Spleen (tissue), 11 donors: ENCODE results near the gene SNAP29. TPM values are rescaled to one million over a fixed set of nuclear protein-coding genes. Genes with fewer than 3 reads are reported as not detected.
"Not testable (repeated sequence)": the region's sequence is repeated elsewhere in the genome, so short reads cannot be mapped to it uniquely, and the experiment has no call there.

Source experiments
- DNase-seq: peaks from one replicate; pipeline ENCODE4 v3.0.0-alpha.2; 2020
- H3K27ac ChIP-seq, 8 donors: fragments of 200-600 bp; sonication (generic) in 7 of 8; 1 replicate in 4 of 8; 2 replicates in 4 of 8; pipeline versions ENCODE4 v1.5.0 to v1.8.0; 2016 to 2021; ENCODE audit warnings: inconsistent platforms in 4 of 8, mild to moderate bottlenecking in 4 of 8, moderate library complexity in 1 of 8
- H3K27me3 ChIP-seq, 7 donors: fragments of 200-600 bp; sonication (generic) in 6 of 7; replicated peaks in 1 of 7; 1 replicate in 4 of 7; 2 replicates in 3 of 7; pipeline versions ENCODE4 v1.5.0 to v1.8.0; 2016 to 2021; ENCODE audit warnings: inconsistent platforms in 3 of 7, mild to moderate bottlenecking in 1 of 7
- H3K36me3 ChIP-seq, 6 donors: fragments of 200-600 bp; sonication (generic) in 5 of 6; 1 replicate in 4 of 6; 2 replicates in 2 of 6; pipeline versions ENCODE4 v1.5.0 to v1.8.0; 2016 to 2021; ENCODE audit warnings: inconsistent platforms in 2 of 6
- H3K4me1 ChIP-seq, 6 donors: fragments of 200-600 bp; sonication (generic) in 5 of 6; 1 replicate in 3 of 6; 2 replicates in 3 of 6; pipeline versions ENCODE4 v1.5.0 to v1.8.0; 2016 to 2021; ENCODE audit warnings: inconsistent platforms in 3 of 6
- H3K4me3 ChIP-seq, 8 donors: fragments of 200-600 bp; sonication (generic) in 7 of 8; 1 replicate in 4 of 8; 2 replicates in 4 of 8; pipeline versions ENCODE4 v1.5.0 to v1.8.0; 2016 to 2021; ENCODE audit warnings: inconsistent platforms in 4 of 8, mild to moderate bottlenecking in 4 of 8, moderate library complexity in 2 of 8
- H3K9me3 ChIP-seq, 8 donors: fragments of 200-600 bp; sonication (generic) in 7 of 8; 1 replicate in 4 of 8; 2 replicates in 4 of 8; pipeline versions ENCODE4 v1.5.0 to v1.8.0; 2016 to 2021; ENCODE audit warnings: inconsistent platforms in 4 of 8
- POLR2A ChIP-seq, 3 donors: fragments of 450-650 bp; IDR thresholded peaks; one replicate each; pipeline ENCODE4 v1.5.1; 2017; ENCODE audit warnings: antibody characterized with exemption in 3 of 3, mild to moderate bottlenecking in 1 of 3
- POLR2AphosphoS5 ChIP-seq, 3 donors: sonication (generic); formaldehyde crosslinking; IDR thresholded peaks; one replicate each; pipeline ENCODE4 v1.5.1; 2017; ENCODE audit warnings: antibody characterized with exemption in 3 of 3
- WGBS, 5 donors: extraction: QIAGEN DNeasy Blood & Tissue Kit in 3 of 5; methylation state at CpG; one replicate each; pipeline versions ENCODE4 v1.1.5 to v1.1.7; 2013 to 2018; 5-methylcytosine and 5-hydroxymethylcytosine counted together
- intact Hi-C: fragments of 100-400 bp; cut with DNase I; formaldehyde crosslinking; loops from one replicate; pipeline ENCODE4 v1.15.0; 2023; ENCODE audit warnings: low total_unique reads
- polyA plus RNA-seq, 3 donors: library from polyadenylated mRNA; stranded (reverse); fragments of 200-250 nt; gene quantifications; one replicate each; pipeline ENCODE4 v1.2.1, GENCODE V29; 2013
- total RNA-seq, 7 donors: library from RNA; depleted of rRNA in 3 of 7; stranded (reverse); fragments of >200 nt in 3 of 7; fragmentation: NEBNext Ultra II Directional in 4 of 7; extraction: Animal tissue kit (Norgen Biotek cat#: 25700) in 4 of 7; gene quantifications; one replicate each; pipeline versions ENCODE4 v1.1.0 to v1.2.1, GENCODE V29; 2016 to 2021
- TF ChIP-seq, protein P1 (sequence below), 11 experiments: fragments of 200-600 bp in 7 of 11; fragments of 450-650 bp in 4 of 11; sonication (generic) in 4 of 11; IDR thresholded peaks in 8 of 11; conservative IDR thresholded peaks in 3 of 11; 1 replicate in 7 of 11; 2 replicates in 4 of 11; pipeline versions ENCODE4 v1.4.0 to v1.8.0; 2016 to 2021; ENCODE audit warnings: antibody characterized with exemption in 11 of 11, inconsistent platforms in 4 of 11, mild to moderate bottlenecking in 1 of 11
- donor health status: healthy with polysubstance abuse.
- donor health status: DM: no; HTN: no; CAD: no; lungs with moderate emphysema.
- donor health status: DM: no; HTN: no; CAD: no.
- donor health status: Bipolar disorder and iron deficiency.
- donor health status: healthy.
- donor health status: DM: no; HTN: no; CAD: no.
- donor health status: DM: yes; HTN: yes; CAD: no.

The SNAP29 gene
- total and polyA plus RNA-seq, 10 donors: 13.7 to 33.5 (median 23.8) TPM

DNA sequence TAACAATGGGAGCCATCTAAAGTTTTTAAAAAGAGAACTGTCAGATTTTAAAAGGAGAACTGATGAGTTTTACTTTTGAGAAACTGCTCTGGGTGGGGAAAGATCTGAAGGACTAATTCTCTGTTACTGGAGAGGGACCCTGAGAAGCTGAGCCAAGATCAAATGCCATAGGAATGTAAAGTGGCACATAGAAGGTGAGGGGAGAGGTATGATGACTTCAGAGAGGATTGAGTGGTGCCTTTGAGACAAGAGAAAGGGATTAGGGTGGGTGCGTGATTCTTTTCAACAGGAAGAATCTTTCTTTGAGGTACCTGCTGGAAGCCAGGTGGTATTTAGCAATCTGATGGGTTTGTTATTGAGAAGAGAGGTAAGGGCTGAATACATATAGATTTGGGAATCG lies 67.4 kb downstream of the SNAP29 start:
- no peak for DNase-seq
- intact Hi-C loops: no loop called here
- Histone ChIP-seq H3K9me3 (no peaks in the 10 kb centered on the region), H3K27me3 (no peaks in the 10 kb centered on the region), H3K4me1 (peaks cover 25 to 99% (median 78%) of the 10 kb centered on the region in 6 donors), H3K36me3 (peaks cover 0 to 19% (median 0%) of the 10 kb centered on the region in 6 donors), H3K27ac (peak overlapping the region in 1 of 8 donors; percentile 13), H3K4me3 (no peak overlapping the region)
- 90 to 94% (median 93%) methylated on average over 2 of the region's 2 CpGs for WGBS, 5 donors
- no peak for TF ChIP-seq POLR2AphosphoS5 (IDR thresholded peaks at IDR 0.05)
- no peak for TF ChIP-seq POLR2A (IDR thresholded peaks at IDR 0.05)
- TF ChIP-seq, protein P1, sequence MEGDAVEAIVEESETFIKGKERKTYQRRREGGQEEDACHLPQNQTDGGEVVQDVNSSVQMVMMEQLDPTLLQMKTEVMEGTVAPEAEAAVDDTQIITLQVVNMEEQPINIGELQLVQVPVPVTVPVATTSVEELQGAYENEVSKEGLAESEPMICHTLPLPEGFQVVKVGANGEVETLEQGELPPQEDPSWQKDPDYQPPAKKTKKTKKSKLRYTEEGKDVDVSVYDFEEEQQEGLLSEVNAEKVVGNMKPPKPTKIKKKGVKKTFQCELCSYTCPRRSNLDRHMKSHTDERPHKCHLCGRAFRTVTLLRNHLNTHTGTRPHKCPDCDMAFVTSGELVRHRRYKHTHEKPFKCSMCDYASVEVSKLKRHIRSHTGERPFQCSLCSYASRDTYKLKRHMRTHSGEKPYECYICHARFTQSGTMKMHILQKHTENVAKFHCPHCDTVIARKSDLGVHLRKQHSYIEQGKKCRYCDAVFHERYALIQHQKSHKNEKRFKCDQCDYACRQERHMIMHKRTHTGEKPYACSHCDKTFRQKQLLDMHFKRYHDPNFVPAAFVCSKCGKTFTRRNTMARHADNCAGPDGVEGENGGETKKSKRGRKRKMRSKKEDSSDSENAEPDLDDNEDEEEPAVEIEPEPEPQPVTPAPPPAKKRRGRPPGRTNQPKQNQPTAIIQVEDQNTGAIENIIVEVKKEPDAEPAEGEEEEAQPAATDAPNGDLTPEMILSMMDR (IDR thresholded peaks at IDR 0.05 in 8 of 11, conservative IDR thresholded peaks at IDR 0.05 in 3 of 11): no peak

DNA sequence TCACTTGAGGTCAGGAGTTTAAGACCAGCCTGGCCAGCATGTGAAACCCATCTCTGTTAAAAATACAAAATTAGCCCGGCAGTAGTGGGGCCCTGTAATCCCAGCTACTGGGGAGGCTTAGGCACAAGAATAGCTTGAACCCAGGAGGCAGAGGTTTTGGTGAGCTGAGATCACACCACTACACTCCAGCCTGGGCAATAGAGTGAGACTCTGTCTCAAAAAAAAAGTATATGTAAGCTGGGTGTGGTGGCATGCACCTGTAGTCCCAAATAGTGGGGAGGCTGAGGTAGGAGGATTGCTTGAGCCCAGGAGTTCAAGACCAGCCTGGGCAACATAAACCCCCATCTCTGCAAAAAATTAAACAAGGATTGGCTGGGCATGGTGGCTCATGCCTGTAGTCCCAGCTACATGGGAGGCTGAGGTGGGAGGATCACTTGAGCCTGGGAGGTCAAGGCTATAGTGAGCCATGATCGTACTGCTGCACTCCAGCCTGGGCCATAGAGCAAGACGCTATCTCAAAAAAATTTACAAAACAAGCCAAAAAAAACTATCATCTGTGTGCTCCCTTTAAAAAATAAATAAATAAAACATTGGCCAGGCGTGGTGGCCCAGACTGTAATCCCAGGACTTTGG lies 69.2 kb downstream of the SNAP29 start:
- Histone ChIP-seq H3K27ac (no peak overlapping the region), H3K4me3 (no peak overlapping the region), H3K9me3 (no peaks in the 10 kb centered on the region), H3K36me3 (peaks cover 0 to 21% (median 0%) of the 10 kb centered on the region in 6 donors), H3K4me1 (peaks cover 13 to 99% (median 77%) of the 10 kb centered on the region in 6 donors), H3K27me3 (no peaks in the 10 kb centered on the region)
- no peak for TF ChIP-seq POLR2A (IDR thresholded peaks at IDR 0.05)
- TF ChIP-seq POLR2AphosphoS5 (IDR thresholded peaks at IDR 0.05): no peak
- TF ChIP-seq, protein P1 (IDR thresholded peaks at IDR 0.05 in 8 of 11, conservative IDR thresholded peaks at IDR 0.05 in 3 of 11): no peak
- WGBS, 5 donors: 85 to 89% (median 89%) methylated on average over 4 of the region's 4 CpGs
- intact Hi-C loops: no loop called here
- no peak for DNase-seq

DNA sequence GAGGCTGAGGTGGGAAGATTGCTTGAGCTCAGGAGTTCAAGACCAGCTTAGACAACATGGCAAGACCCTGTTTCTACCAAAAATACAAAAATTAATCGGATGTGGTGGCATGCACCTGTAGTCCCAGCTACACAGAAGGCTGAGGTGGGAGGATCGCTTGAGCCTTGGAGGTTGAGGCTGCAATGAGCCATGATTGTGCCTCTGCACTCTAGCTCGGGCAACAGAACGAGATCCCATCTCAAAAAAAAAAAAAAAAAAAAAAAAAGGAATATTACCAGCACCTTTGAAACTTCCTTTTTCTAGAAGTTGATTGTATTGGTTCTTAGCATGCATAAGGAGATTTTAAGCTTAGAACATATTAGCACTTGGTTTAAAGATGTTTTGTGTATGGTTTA lies 69.8 kb downstream of the SNAP29 start:
- Histone ChIP-seq H3K27ac (no peak overlapping the region), H3K36me3 (peaks cover 0 to 25% (median under 1%) of the 10 kb centered on the region in 6 donors), H3K4me1 (peaks cover 11 to 99% (median 77%) of the 10 kb centered on the region in 6 donors), H3K4me3 (no peak overlapping the region), H3K27me3 (no peaks in the 10 kb centered on the region), H3K9me3 (no peaks in the 10 kb centered on the region)
- TF ChIP-seq, protein P1 (IDR thresholded peaks at IDR 0.05 in 8 of 11, conservative IDR thresholded peaks at IDR 0.05 in 3 of 11): no peak
- TF ChIP-seq POLR2AphosphoS5 (IDR thresholded peaks at IDR 0.05) (no peak), POLR2A (IDR thresholded peaks at IDR 0.05) (no peak)
- no peak for DNase-seq
- intact Hi-C loops: no loop called here
- WGBS, 5 donors: 85 to 91% (median 89%) methylated on average over 4 of the region's 4 CpGs

DNA sequence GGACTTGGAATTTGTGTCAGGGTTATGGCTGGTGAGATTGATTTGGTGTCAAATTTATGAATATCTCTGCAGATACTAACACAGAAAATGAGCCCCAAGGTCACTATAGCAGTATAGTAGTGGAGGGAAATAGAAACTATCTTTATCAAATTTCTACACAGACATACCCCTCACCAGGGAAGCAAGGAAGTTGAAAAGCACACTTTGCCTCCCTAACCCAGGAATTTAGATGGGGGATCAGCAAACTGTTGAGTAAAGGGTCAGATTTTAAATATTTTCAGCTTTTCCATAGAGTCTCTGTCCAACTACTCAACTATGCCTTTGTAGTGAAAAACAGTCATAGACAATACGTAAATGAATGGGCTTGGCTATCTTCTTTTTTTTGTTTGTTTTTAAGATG lies 71.2 kb downstream of the SNAP29 start:
- intact Hi-C loops: no loop called here
- Histone ChIP-seq H3K27me3 (no peaks in the 10 kb centered on the region), H3K27ac (no peak overlapping the region), H3K4me3 (no peak overlapping the region), H3K36me3 (peaks cover 0 to 29% (median 15%) of the 10 kb centered on the region in 6 donors), H3K9me3 (no peaks in the 10 kb centered on the region), H3K4me1 (peaks cover 10 to 95% (median 67%) of the 10 kb centered on the region in 6 donors)
- WGBS, 5 donors: 93 to 100% (median 98%) methylated on average over 1 of the region's 1 CpG
- no peak for DNase-seq
- TF ChIP-seq POLR2AphosphoS5 (IDR thresholded peaks at IDR 0.05) (no peak), POLR2A (IDR thresholded peaks at IDR 0.05) (no peak)
- TF ChIP-seq, protein P1 (IDR thresholded peaks at IDR 0.05 in 8 of 11, conservative IDR thresholded peaks at IDR 0.05 in 3 of 11): no peak

DNA sequence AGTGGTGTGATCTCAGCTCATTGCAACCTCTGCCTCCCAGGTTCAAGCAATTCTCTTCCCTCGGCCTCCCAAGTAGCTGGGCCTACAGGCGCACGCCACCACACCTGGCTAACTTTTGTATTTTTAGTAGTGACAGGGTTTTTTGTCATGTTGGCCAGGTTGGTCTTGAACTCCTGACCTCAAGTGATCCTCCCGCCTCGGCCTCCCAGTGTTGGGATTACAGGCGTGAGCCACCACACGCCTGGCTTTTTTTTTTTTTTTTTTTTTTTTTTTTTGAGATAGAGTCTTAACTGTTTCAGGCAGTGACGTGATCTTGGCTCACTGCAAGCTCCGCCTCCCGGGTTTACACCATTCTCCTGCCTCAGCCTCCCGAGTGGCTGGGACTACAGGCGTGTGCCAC lies 71.6 kb downstream of the SNAP29 start:
- H3K27me3 ChIP-seq, H3K4me3 ChIP-seq, DNase-seq, H3K27ac ChIP-seq, intact Hi-C loops, H3K9me3 ChIP-seq: not testable (repeated sequence)
- Histone ChIP-seq H3K4me1 (peaks cover 10 to 95% (median 65%) of the 10 kb centered on the region in 6 donors), H3K36me3 (peaks cover 0 to 30% (median 19%) of the 10 kb centered on the region in 6 donors)
- 94 to 99% (median 96%) methylated on average over 12 of the region's 12 CpGs for WGBS, 5 donors
